ENCODE data around the gene MAZ.

The MAZ gene

DNA sequence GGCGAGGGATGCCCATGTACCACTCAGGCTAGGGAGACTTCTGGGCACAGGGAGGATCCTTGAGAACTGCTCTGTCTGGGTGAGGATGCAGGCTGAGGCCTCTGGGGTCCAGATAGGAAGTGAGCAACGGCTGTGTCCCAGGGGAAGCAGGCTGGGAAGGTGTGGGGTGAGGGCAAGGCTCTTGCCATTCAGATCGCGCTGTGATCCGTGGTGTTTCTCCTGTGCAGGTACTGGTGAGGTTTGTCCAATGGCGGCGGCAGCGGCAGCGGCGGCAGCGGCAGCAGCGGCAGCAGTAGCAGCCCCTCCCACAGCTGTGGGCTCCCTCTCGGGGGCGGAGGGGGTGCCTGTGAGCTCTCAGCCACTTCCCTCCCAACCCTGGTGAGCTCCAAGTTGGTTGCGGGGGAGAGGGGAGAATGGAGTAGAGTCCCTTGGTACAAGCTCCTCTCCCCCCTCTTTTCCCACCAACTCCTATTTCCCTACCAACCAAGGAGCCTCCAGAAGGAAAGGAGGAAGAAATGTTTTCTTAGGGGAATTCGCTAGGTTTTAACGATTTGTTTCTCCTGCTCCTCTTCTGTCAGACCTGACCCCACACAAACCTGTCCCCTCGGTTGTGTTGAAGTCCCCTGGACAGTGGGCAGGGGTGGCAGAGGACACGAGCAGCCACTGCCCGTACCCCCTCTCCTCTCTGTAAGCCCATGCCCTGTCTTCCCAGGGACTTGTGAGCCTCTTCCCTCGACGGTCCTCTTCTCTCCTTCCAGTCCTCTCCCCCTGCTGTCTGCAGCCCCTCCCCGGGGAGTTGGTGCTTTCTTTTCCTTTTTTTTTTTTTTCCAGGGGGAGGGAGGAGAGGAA lies 3.7 kb downstream of the MAZ start:
- no peak for DNase-seq (ENCODE audit: low read depth, low spot score)

- DNase-seq (ENCODE audit: low read depth, low spot score): no peak
Observed at GRCh38 chr16:29810699-29811169, 4.4 kb downstream of the MAZ start.

- peak; percentile 88 for DNase-seq (ENCODE audit: low read depth, low spot score)
Observed at GRCh38 chr16:29811170-29811895, 5.0 kb downstream of the MAZ start.

GRCh38 chr16:29811896-29812665 lies 5.8 kb downstream of the MAZ start, which contains the start of gene PRRT2:
PRRT2 (plus strand) TSS chr16:29812193; CDS start chr16:29813055, 862 bp downstream.
- no peak for DNase-seq (ENCODE audit: low read depth, low spot score)

- DNase-seq (ENCODE audit: low read depth, low spot score): no peak
Observed at GRCh38 chr16:29812754-29813643, 6.7 kb downstream of the MAZ start.

GRCh38 chr16:29813644-29814562 lies 7.6 kb downstream of the MAZ start:
- no peak for DNase-seq (ENCODE audit: low read depth, low spot score)

GRCh38 chr16:29814592-29814991 lies 8.3 kb downstream of the MAZ start:
- no peak for DNase-seq (ENCODE audit: low read depth, low spot score)

- DNase-seq (ENCODE audit: low read depth, low spot score): no peak
Observed at GRCh38 chr16:29815032-29815721, 8.8 kb downstream of the MAZ start.

- DNase-seq (ENCODE audit: low read depth, low spot score): peak; percentile 98
Observed at GRCh38 chr16:29815793-29816693, 9.7 kb downstream of the MAZ start, which contains the start of gene PAGR1. PAGR1 (plus strand) TSS chr16:29816152; CDS start chr16:29816526, 374 bp downstream.

DNA sequence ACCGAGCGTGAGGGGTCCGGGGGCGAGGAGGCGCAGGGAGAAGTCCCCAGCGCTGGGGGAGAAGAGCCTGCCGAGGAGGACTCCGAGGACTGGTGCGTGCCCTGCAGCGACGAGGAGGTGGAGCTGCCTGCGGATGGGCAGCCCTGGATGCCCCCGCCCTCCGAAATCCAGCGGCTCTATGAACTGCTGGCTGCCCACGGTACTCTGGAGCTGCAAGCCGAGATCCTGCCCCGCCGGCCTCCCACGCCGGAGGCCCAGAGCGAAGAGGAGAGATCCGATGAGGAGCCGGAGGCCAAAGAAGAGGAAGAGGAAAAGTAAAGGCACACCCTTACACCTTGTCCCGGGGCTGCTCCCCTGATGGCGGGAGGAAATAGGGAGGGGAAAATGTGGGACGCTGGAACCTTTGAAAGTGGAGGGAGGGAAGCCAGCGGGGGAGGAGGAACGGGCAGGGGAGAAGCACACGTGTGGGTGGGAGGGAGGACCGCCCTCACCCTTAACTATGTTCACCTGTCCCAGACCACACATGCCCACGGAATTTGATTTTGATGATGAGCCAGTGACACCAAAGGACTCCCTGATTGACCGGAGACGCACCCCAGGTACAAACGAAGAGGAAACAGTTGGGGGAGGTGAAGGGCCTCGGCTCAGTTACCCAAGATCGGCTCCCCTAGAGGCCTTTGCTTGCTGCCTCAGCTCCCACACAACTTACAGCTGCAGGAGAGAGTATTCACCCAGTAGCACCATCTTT lies 10.5 kb downstream of the MAZ start:
- no peak for DNase-seq (ENCODE audit: low read depth, low spot score)

- DNase-seq (ENCODE audit: low read depth, low spot score): no peak
Observed at GRCh38 chr16:29818082-29818481, 11.8 kb downstream of the MAZ start.

DNA sequence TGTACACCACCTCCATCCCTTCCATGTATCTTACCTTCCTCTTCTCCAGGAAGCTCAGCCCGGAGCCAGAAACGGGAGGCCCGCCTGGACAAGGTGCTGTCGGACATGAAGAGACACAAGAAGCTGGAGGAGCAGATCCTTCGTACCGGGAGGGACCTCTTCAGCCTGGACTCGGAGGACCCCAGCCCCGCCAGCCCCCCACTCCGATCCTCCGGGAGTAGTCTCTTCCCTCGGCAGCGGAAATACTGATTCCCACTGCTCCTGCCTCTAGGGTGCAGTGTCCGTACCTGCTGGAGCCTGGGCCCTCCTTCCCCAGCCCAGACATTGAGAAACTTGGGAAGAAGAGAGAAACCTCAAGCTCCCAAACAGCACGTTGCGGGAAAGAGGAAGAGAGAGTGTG lies 13.2 kb downstream of the MAZ start:
- no peak for DNase-seq (ENCODE audit: low read depth, low spot score)

- DNase-seq (ENCODE audit: low read depth, low spot score): no peak
Observed at GRCh38 chr16:29820271-29820701, 14.0 kb downstream of the MAZ start, which contains the start of gene MVP. MVP (plus strand) TSS chr16:29820462; CDS start chr16:29830550, 10,088 bp downstream.

- DNase-seq (ENCODE audit: low read depth, low spot score): no peak
Observed at GRCh38 chr16:29820730-29821642, 14.7 kb downstream of the MAZ start.

GRCh38 chr16:29821643-29822115 lies 15.3 kb downstream of the MAZ start:
- DNase-seq (ENCODE audit: low read depth, low spot score): no peak

DNA sequence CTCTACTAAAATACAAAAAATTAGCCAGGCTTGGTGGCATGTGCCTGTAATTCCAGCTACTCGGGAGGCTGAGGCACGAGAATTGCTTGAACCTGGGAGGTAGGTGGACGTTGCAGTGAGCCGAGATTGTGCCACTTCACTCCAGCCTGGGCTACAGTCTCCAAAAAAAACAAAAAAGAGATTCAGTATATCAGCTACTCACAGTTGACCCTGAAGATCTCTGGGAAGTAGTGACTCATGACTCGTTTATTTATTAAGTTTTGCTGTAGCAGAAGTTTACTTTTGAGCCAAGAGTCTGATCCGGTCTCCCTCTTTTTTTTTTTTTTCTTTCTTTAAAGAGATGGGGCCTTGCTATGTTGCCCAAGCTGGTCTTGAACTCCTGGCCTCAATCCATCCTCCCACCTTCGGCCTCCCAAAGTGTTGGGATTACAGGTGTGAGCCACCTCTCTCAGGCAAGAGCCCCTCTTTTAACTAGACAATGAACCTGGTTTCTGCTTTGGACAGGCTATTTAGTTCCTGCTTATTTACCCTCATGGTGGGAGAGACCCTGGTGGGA lies 18.3 kb downstream of the MAZ start:
- DNase-seq (ENCODE audit: low read depth, low spot score): no peak

Data from iPS DF 19.7 (cell line).